Middle frontal gyrus (tissue), 1 donor: ENCODE measurements around the gene NBPF9.
"Not testable (repeated sequence)": the region's sequence is repeated elsewhere in the genome, so short reads cannot be mapped to it uniquely, and the experiment has no call there.

Source experiments
- DNase-seq: peaks from one replicate; pipeline ENCODE4 v3.0.0-alpha.2; 2015; ENCODE audit warnings: low spot score; ENCODE audit errors: extremely low spot score

The NBPF9 gene

GRCh38 chr1:149012599-149012998 lies 90.8 kb downstream of the NBPF9 start:
- DNase-seq = not testable (repeated sequence)

DNA sequence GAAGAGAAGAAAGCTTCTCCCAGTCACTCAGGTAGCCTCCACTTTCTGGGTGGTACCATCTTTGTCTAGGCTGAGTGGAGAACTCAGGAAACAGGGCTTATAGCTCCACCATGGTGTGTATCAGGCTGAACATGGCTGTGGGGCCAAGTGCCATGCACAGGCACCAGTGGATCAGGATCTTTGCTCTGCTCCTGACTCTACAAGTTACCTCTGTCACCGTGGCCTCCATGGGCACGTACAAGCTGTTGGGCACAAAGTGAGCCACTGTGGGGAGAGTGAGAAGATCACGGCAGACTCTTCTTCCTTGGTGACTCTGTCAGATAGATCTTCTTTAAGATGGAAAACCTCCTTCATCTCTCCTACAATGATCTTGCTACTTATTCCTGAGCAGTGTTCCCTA lies 93.6 kb downstream of the NBPF9 start:
- not testable (repeated sequence) for DNase-seq

GRCh38 chr1:149008769-149009168 lies 94.6 kb downstream of the NBPF9 start:
- DNase-seq = not testable (repeated sequence)

- not testable (repeated sequence) for DNase-seq
Observed at GRCh38 chr1:149008326-149008725, 95.0 kb downstream of the NBPF9 start.
